ENCODE measurements around the gene GDF15. TPM values are rescaled to one million over a fixed set of nuclear protein-coding genes. Genes with fewer than 3 reads are reported as not detected.

Gene GDF15
- total RNA-seq, 4 donors from 2014 or later = 0.57 to 0.89 (median 0.86) TPM; not detected in 1

GRCh38 chr19:18340990-18341868 lies 44.7 kb upstream of the GDF15 start:
- DNase-seq (ENCODE audit: low spot score in 2 of 2) = peak in 1 of 2 donors; percentile 77
- H3K4me3 ChIP-seq = peak overlapping the region; percentile 83
- H3K27me3 ChIP-seq = no peaks in the 10 kb centered on the region
- TF ChIP-seq POLR2A (IDR thresholded peaks at IDR 0.05) (peak in 1 of 2 donors; percentile 21), EP300 (IDR thresholded peaks at IDR 0.05) (no peak), POLR2AphosphoS5 (IDR thresholded peaks at IDR 0.05) (no peak), CTCF (IDR thresholded peaks at IDR 0.05) (no peak)
- WGBS = 20% methylated on average over 1 of the region's 18 CpGs
- no peaks in the 10 kb centered on the region for H3K9me3 ChIP-seq
- no peaks in the 10 kb centered on the region for H3K36me3 ChIP-seq
- peak overlapping the region; percentile 64 for H3K27ac ChIP-seq
- H3K4me1 ChIP-seq = peaks cover 18% of the 10 kb centered on the region

GRCh38 chr19:18342090-18342632 lies 43.8 kb upstream of the GDF15 start:
- 73% methylated on average over 8 of the region's 8 CpGs for WGBS
- no peak for DNase-seq (ENCODE audit: low spot score in 2 of 2)
- H3K4me1 ChIP-seq = peaks cover 18% of the 10 kb centered on the region
- TF ChIP-seq CTCF (IDR thresholded peaks at IDR 0.05) (no peak), POLR2AphosphoS5 (IDR thresholded peaks at IDR 0.05) (no peak), EP300 (IDR thresholded peaks at IDR 0.05) (no peak), POLR2A (IDR thresholded peaks at IDR 0.05) (no peak)
- no peaks in the 10 kb centered on the region for H3K27me3 ChIP-seq
- no peak overlapping the region for H3K4me3 ChIP-seq
- no peaks in the 10 kb centered on the region for H3K36me3 ChIP-seq
- H3K27ac ChIP-seq = no peak overlapping the region
- no peaks in the 10 kb centered on the region for H3K9me3 ChIP-seq

GRCh38 chr19:18344582-18344950 lies 41.4 kb upstream of the GDF15 start:
- no peak overlapping the region for H3K27ac ChIP-seq
- H3K4me3 ChIP-seq = no peak overlapping the region
- 61% methylated on average over 13 of the region's 13 CpGs for WGBS

GRCh38 chr19:18345296-18345695 lies 40.7 kb upstream of the GDF15 start:
- no peak for DNase-seq (ENCODE audit: low spot score in 2 of 2)
- Histone ChIP-seq H3K36me3 (no peaks in the 10 kb centered on the region), H3K27me3 (no peaks in the 10 kb centered on the region), H3K9me3 (no peaks in the 10 kb centered on the region), H3K4me3 (no peak overlapping the region), H3K4me1 (peaks cover 12% of the 10 kb centered on the region), H3K27ac (no peak overlapping the region)
- 94% methylated on average over 6 of the region's 6 CpGs for WGBS
- no peak for TF ChIP-seq EP300 (IDR thresholded peaks at IDR 0.05)
- TF ChIP-seq CTCF (IDR thresholded peaks at IDR 0.05) = no peak
- no peak for TF ChIP-seq POLR2A (IDR thresholded peaks at IDR 0.05)
- TF ChIP-seq POLR2AphosphoS5 (IDR thresholded peaks at IDR 0.05) = no peak

More at GRCh38 chr19:18344582-18344950, 41.4 kb upstream of the GDF15 start:
- Histone ChIP-seq H3K4me1 (peaks cover 18% of the 10 kb centered on the region), H3K27me3 (no peaks in the 10 kb centered on the region), H3K36me3 (no peaks in the 10 kb centered on the region), H3K9me3 (no peaks in the 10 kb centered on the region)
- no peak for TF ChIP-seq CTCF (IDR thresholded peaks at IDR 0.05)
- TF ChIP-seq EP300 (IDR thresholded peaks at IDR 0.05) = no peak
- no peak for TF ChIP-seq POLR2AphosphoS5 (IDR thresholded peaks at IDR 0.05)
- no peak for TF ChIP-seq POLR2A (IDR thresholded peaks at IDR 0.05)
- DNase-seq (ENCODE audit: low spot score in 2 of 2) = no peak

GRCh38 chr19:18346091-18346490 lies 39.9 kb upstream of the GDF15 start:
- no peak for TF ChIP-seq EP300 (IDR thresholded peaks at IDR 0.05)
- TF ChIP-seq POLR2A (IDR thresholded peaks at IDR 0.05) = no peak
- no peak for TF ChIP-seq POLR2AphosphoS5 (IDR thresholded peaks at IDR 0.05)
- no peak for TF ChIP-seq CTCF (IDR thresholded peaks at IDR 0.05)
- Histone ChIP-seq H3K27me3 (no peaks in the 10 kb centered on the region), H3K9me3 (no peaks in the 10 kb centered on the region), H3K27ac (no peak overlapping the region), H3K36me3 (no peaks in the 10 kb centered on the region), H3K4me1 (peaks cover 6% of the 10 kb centered on the region), H3K4me3 (no peak overlapping the region)
- no peak for DNase-seq (ENCODE audit: low spot score in 2 of 2)
- WGBS = 36% methylated on average over 8 of the region's 8 CpGs
